K562 (cell line): ENCODE data around the gene ACVR2B. TPM values are rescaled to one million over a fixed set of nuclear protein-coding genes. Genes with fewer than 3 reads are reported as not detected.
A peak's percentile ranks its signal among the peaks of the same experiment; 100 is the strongest.

ENCODE experiments used
- CBFA2T3 ChIP-seq: fragments of 450-650 bp; IDR thresholded peaks from 2 replicates; pipeline ENCODE4 v1.6.1; 2017
- GTF2E2 ChIP-seq: fragments of 200-800 bp; sonication (Bioruptor generic); IDR thresholded peaks from 2 replicates; pipeline ENCODE4 v1.6.1; 2016; ENCODE audit warnings: missing genetic modification characterization, missing compliant biosample characterization
- HDAC8 ChIP-seq: fragments of 450-650 bp; IDR thresholded peaks from 2 replicates; pipeline ENCODE4 v1.6.1; 2016; ENCODE audit warnings: mild to moderate bottlenecking, missing genetic modification characterization, moderate library complexity, missing compliant biosample characterization
- IFI16 ChIP-seq: fragments of 250-450 bp; sonication (Bioruptor Pico); IDR thresholded peaks from 2 replicates; pipeline ENCODE4 v2.1.2; 2022; ENCODE audit warnings: mild to moderate bottlenecking, inconsistent platforms
- KLF16 ChIP-seq: IDR thresholded peaks from 2 replicates; pipeline ENCODE4 v1.6.1; 2016; ENCODE audit warnings: antibody characterized with exemption
- MYNN ChIP-seq, 2 experiments: sonication (generic); formaldehyde crosslinking in 1 of 2; IDR thresholded peaks; 2 replicates each; pipeline versions ENCODE4 v1.5.0 to v1.6.1; 2016 to 2020; ENCODE audit warnings: antibody characterized with exemption in 1 of 2, missing genetic modification reagents in 1 of 2
- OTX1 ChIP-seq: fragments of 450-650 bp; formaldehyde crosslinking; IDR thresholded peaks from 2 replicates; pipeline ENCODE4 v1.4.0; 2022; ENCODE audit warnings: mild to moderate bottlenecking
- RBM25 ChIP-seq: fragments of 200-400 bp; formaldehyde crosslinking; IDR thresholded peaks from 2 replicates; pipeline ENCODE4 v1.6.1; 2018; ENCODE audit warnings: low read length, low read depth, moderate library complexity; ENCODE audit not compliant: severe bottlenecking
- SLC30A9 ChIP-seq: fragments of 250-450 bp; sonication (Bioruptor Pico); IDR thresholded peaks from 2 replicates; pipeline ENCODE4 v1.8.0; 2022; ENCODE audit warnings: mild to moderate bottlenecking, moderate library complexity
- SMAD3 ChIP-seq: fragments of 450-650 bp; formaldehyde crosslinking; conservative IDR thresholded peaks from 2 replicates; pipeline ENCODE4 v1.4.0; 2020; ENCODE audit warnings: mild to moderate bottlenecking
- TCF3 ChIP-seq: sonication (generic); formaldehyde crosslinking; IDR thresholded peaks from 2 replicates; pipeline ENCODE4 v1.4.0; 2020; ENCODE audit warnings: mild to moderate bottlenecking, missing genetic modification reagents
- ZKSCAN8 ChIP-seq: fragments of 200-800 bp; sonication (Bioruptor generic); IDR thresholded peaks from 2 replicates; pipeline ENCODE4 v1.6.1; 2016; ENCODE audit warnings: missing genetic modification characterization, missing compliant biosample characterization
- polyA plus RNA-seq, 8 experiments: library from polyadenylated mRNA; depleted of rRNA in 4 of 8; stranded (reverse) in 5 of 8; unstranded in 3 of 8; fragments of >200 nt; fragmentation: Nextera tagmentation in 2 of 8; fragmentation: Illumina TruSeq in 1 of 8; extraction: Ambion mirVana in 2 of 8; extraction: Trizol in 1 of 8; gene quantifications; 2 replicates each; pipeline versions ENCODE4 v1.2.1 to v1.2.3, GENCODE V29; 2011 to 2014; ENCODE audit warnings: inconsistent platforms in 1 of 8, missing spikeins in 1 of 8
- total RNA-seq, 7 experiments: library from RNA; depleted of rRNA in 6 of 7; stranded (reverse); fragments of >200 nt in 6 of 7; fragmentation: Illumina TruSeq in 2 of 7; extraction: Trizol in 2 of 7; gene quantifications; 2 replicates each; pipeline versions ENCODE4 v1.2.1 to v1.2.3, GENCODE V29; 2011 to 2021; ENCODE audit warnings: low replicate concordance in 1 of 7
- TF ChIP-seq, protein P1 (sequence below): fragments of 200-600 bp; sonication (generic); IDR thresholded peaks from one replicate; pipeline ENCODE4 v1.6.1; 2012; ENCODE audit warnings: mild to moderate bottlenecking, low read depth, low read length, inconsistent platforms
- TF ChIP-seq, protein P2 (sequence below), 2 experiments: fragments of 450-650 bp; IDR thresholded peaks; 2 replicates each; pipeline ENCODE4 v1.6.1; 2016
- TF ChIP-seq, protein P3 (sequence below): fragments of 450-650 bp; formaldehyde crosslinking; IDR thresholded peaks from 2 replicates; pipeline ENCODE4 v1.4.0; 2022; ENCODE audit warnings: mild to moderate bottlenecking, moderate library complexity

ACVR2B gene
- total and polyA plus RNA-seq, 9 of the 15 experiments (the other 6 are each of a cell fraction or from before 2014, with no cell fraction given), result 1.8 to 23.7 (median 7.1) TPM

DNA sequence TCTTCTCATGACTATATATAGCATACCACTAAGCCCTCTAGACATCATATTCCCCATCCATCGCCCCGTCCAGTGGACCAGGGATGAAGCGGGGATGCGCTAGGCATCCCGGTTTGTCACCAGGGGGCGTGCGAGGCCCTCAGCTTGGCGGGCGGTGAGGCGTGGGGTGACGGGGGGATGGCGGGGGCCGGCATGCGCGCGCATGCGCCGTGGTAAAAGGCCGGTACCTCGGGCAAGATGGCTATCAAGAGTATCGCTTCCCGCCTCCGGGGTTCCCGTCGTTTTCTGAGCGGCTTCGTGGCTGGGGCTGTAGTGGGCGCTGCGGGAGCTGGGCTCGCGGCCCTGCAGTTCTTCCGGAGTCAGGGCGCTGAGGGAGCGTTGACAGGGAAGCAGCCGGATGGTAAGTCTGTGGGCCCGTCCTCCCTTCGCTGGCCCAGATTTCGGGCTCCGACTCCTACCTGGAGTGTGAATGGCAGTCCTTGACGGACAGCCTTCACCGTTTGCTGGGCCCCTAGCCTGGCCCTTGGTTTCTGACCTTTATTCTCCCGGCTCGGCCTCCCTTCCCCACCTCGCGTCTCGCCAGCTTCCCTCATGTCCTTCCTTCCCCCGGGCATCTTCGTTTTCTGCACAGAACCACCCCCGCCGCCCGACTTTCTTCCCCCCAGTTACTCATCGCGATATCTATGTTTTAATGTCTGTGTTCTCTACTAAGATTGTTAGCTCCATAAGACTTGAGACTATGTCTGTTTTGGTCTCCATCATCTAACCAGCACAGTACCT, 42.6 kb downstream of the ACVR2B start, which contains the start of gene EXOG (continued):
- TF ChIP-seq, protein P1, sequence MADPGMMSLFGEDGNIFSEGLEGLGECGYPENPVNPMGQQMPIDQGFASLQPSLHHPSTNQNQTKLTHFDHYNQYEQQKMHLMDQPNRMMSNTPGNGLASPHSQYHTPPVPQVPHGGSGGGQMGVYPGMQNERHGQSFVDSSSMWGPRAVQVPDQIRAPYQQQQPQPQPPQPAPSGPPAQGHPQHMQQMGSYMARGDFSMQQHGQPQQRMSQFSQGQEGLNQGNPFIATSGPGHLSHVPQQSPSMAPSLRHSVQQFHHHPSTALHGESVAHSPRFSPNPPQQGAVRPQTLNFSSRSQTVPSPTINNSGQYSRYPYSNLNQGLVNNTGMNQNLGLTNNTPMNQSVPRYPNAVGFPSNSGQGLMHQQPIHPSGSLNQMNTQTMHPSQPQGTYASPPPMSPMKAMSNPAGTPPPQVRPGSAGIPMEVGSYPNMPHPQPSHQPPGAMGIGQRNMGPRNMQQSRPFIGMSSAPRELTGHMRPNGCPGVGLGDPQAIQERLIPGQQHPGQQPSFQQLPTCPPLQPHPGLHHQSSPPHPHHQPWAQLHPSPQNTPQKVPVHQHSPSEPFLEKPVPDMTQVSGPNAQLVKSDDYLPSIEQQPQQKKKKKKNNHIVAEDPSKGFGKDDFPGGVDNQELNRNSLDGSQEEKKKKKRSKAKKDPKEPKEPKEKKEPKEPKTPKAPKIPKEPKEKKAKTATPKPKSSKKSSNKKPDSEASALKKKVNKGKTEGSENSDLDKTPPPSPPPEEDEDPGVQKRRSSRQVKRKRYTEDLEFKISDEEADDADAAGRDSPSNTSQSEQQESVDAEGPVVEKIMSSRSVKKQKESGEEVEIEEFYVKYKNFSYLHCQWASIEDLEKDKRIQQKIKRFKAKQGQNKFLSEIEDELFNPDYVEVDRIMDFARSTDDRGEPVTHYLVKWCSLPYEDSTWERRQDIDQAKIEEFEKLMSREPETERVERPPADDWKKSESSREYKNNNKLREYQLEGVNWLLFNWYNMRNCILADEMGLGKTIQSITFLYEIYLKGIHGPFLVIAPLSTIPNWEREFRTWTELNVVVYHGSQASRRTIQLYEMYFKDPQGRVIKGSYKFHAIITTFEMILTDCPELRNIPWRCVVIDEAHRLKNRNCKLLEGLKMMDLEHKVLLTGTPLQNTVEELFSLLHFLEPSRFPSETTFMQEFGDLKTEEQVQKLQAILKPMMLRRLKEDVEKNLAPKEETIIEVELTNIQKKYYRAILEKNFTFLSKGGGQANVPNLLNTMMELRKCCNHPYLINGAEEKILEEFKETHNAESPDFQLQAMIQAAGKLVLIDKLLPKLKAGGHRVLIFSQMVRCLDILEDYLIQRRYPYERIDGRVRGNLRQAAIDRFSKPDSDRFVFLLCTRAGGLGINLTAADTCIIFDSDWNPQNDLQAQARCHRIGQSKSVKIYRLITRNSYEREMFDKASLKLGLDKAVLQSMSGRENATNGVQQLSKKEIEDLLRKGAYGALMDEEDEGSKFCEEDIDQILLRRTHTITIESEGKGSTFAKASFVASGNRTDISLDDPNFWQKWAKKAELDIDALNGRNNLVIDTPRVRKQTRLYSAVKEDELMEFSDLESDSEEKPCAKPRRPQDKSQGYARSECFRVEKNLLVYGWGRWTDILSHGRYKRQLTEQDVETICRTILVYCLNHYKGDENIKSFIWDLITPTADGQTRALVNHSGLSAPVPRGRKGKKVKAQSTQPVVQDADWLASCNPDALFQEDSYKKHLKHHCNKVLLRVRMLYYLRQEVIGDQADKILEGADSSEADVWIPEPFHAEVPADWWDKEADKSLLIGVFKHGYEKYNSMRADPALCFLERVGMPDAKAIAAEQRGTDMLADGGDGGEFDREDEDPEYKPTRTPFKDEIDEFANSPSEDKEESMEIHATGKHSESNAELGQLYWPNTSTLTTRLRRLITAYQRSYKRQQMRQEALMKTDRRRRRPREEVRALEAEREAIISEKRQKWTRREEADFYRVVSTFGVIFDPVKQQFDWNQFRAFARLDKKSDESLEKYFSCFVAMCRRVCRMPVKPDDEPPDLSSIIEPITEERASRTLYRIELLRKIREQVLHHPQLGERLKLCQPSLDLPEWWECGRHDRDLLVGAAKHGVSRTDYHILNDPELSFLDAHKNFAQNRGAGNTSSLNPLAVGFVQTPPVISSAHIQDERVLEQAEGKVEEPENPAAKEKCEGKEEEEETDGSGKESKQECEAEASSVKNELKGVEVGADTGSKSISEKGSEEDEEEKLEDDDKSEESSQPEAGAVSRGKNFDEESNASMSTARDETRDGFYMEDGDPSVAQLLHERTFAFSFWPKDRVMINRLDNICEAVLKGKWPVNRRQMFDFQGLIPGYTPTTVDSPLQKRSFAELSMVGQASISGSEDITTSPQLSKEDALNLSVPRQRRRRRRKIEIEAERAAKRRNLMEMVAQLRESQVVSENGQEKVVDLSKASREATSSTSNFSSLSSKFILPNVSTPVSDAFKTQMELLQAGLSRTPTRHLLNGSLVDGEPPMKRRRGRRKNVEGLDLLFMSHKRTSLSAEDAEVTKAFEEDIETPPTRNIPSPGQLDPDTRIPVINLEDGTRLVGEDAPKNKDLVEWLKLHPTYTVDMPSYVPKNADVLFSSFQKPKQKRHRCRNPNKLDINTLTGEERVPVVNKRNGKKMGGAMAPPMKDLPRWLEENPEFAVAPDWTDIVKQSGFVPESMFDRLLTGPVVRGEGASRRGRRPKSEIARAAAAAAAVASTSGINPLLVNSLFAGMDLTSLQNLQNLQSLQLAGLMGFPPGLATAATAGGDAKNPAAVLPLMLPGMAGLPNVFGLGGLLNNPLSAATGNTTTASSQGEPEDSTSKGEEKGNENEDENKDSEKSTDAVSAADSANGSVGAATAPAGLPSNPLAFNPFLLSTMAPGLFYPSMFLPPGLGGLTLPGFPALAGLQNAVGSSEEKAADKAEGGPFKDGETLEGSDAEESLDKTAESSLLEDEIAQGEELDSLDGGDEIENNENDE, result no peak
- TF ChIP-seq SMAD3 (CRISPR knock-in tag), result no peak
- 0 out of 2 replicates have a peak, but pooled peaks have one; percentile 57 for TF ChIP-seq HDAC8 (tag)
- TF ChIP-seq KLF16, result peak; percentile 43; the same call in 1 of the 2 replicates
- no peak for TF ChIP-seq GTF2E2
- TF ChIP-seq RBM25, result no peak
- 0 out of 2 replicates have a peak, but pooled peaks have one; percentile 22 for TF ChIP-seq OTX1 (CRISPR knock-in tag)
- TF ChIP-seq TCF3 (CRISPR knock-in tag), result peak; percentile 35; the same call in 1 of the 2 replicates
- peak; percentile 12; the same call in 1 of the 2 replicates for TF ChIP-seq MYNN (IDR thresholded peaks at IDR 0.05)
- TF ChIP-seq MYNN (CRISPR knock-in tag; IDR thresholded peaks at IDR 0.05), result no peak
- TF ChIP-seq CBFA2T3, result no peak
- TF ChIP-seq, protein P2, sequence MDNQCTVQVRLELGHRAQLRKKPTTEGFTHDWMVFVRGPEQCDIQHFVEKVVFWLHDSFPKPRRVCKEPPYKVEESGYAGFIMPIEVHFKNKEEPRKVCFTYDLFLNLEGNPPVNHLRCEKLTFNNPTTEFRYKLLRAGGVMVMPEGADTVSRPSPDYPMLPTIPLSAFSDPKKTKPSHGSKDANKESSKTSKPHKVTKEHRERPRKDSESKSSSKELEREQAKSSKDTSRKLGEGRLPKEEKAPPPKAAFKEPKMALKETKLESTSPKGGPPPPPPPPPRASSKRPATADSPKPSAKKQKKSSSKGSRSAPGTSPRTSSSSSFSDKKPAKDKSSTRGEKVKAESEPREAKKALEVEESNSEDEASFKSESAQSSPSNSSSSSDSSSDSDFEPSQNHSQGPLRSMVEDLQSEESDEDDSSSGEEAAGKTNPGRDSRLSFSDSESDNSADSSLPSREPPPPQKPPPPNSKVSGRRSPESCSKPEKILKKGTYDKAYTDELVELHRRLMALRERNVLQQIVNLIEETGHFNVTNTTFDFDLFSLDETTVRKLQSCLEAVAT (IDR thresholded peaks at IDR 0.05), result no peak
- TF ChIP-seq SLC30A9, result no peak
- TF ChIP-seq IFI16 (CRISPR knock-in tag), result no peak
- TF ChIP-seq, protein P3, sequence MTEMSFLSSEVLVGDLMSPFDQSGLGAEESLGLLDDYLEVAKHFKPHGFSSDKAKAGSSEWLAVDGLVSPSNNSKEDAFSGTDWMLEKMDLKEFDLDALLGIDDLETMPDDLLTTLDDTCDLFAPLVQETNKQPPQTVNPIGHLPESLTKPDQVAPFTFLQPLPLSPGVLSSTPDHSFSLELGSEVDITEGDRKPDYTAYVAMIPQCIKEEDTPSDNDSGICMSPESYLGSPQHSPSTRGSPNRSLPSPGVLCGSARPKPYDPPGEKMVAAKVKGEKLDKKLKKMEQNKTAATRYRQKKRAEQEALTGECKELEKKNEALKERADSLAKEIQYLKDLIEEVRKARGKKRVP (CRISPR knock-in tag), result no peak
- TF ChIP-seq ZKSCAN8 (CRISPR knock-in tag), result no peak
